Tibial nerve (tissue), 3 donors: ENCODE results near the gene MAML3.
A peak's percentile ranks its signal among the peaks of the same experiment; 100 is the strongest.

Experiments
- CTCF ChIP-seq, 5 experiments: fragments of 200-600 bp in 3 of 5; fragments of 450-650 bp in 2 of 5; sonication (generic) in 3 of 5; IDR thresholded peaks; one replicate each; pipeline ENCODE4 v1.5.1; 2016 to 2019; ENCODE audit warnings: antibody characterized with exemption in 5 of 5, mild to moderate bottlenecking in 3 of 5, moderate library complexity in 2 of 5
- POLR2A ChIP-seq, 2 donors: fragments of 450-650 bp; IDR thresholded peaks; one replicate each; pipeline ENCODE4 v1.6.1; 2017; ENCODE audit warnings: antibody characterized with exemption in 2 of 2, mild to moderate bottlenecking in 2 of 2, moderate library complexity in 2 of 2

- TF ChIP-seq POLR2A (IDR thresholded peaks at IDR 0.05) (no peak), CTCF (IDR thresholded peaks at IDR 0.05) (peak; percentile 38 to 64 (median 51))
Measured at GRCh38 chr4:140012688-140013486, 141.1 kb downstream of the MAML3 start.
